Peyer's patch (tissue), 4 donors: ENCODE measurements around the gene C12orf76. TPM values are rescaled to one million over a fixed set of nuclear protein-coding genes. Genes with fewer than 3 reads are reported as not detected.
"Not testable (repeated sequence)": the region's sequence is repeated elsewhere in the genome, so short reads cannot be mapped to it uniquely, and the experiment has no call there.

ENCODE experiments used
- DNase-seq, 3 donors: peaks; one replicate each; pipeline ENCODE4 v3.0.0-alpha.2; 2017 to 2019
- H3K27ac ChIP-seq, 4 donors: fragments of 200-600 bp; sonication (generic); one replicate each; pipeline ENCODE4 v1.5.1; 2016 to 2019
- H3K27me3 ChIP-seq, 2 donors: fragments of 200-600 bp; sonication (generic); one replicate each; pipeline ENCODE4 v1.5.1; 2019
- H3K36me3 ChIP-seq, 3 donors: fragments of 200-600 bp; sonication (generic); one replicate each; pipeline ENCODE4 v1.5.1; 2016 to 2019
- H3K4me1 ChIP-seq, 4 donors: fragments of 200-600 bp; sonication (generic); one replicate each; pipeline ENCODE4 v1.5.1; 2016 to 2019
- H3K4me3 ChIP-seq, 4 donors: fragments of 200-600 bp; sonication (generic); 1 replicate in 3 of 4; 2 replicates in 1 of 4; pipeline ENCODE4 v1.5.1; 2016 to 2019; ENCODE audit warnings: mild to moderate bottlenecking in 1 of 4
- H3K9me3 ChIP-seq, 4 donors: fragments of 200-600 bp; sonication (generic); one replicate each; pipeline ENCODE4 v1.5.1; 2016 to 2019; ENCODE audit warnings: mild to moderate bottlenecking in 1 of 4
- POLR2A ChIP-seq, 2 donors: fragments of 450-650 bp; IDR thresholded peaks; one replicate each; pipeline ENCODE4 v1.5.1; 2017; ENCODE audit warnings: antibody characterized with exemption in 2 of 2, mild to moderate bottlenecking in 2 of 2, moderate library complexity in 2 of 2
- total RNA-seq, 4 donors: library from RNA; depleted of rRNA; stranded (reverse); fragments of >200 nt; gene quantifications; one replicate each; pipeline ENCODE4 v1.1.0, GENCODE V29; 2016
- TF ChIP-seq, protein P1 (sequence below), 6 experiments: fragments of 450-650 bp in 4 of 6; fragments of 200-600 bp in 2 of 6; sonication (generic) in 1 of 6; IDR thresholded peaks; one replicate each; pipeline ENCODE4 v1.5.1; 2017 to 2019; ENCODE audit warnings: antibody characterized with exemption in 6 of 6, mild to moderate bottlenecking in 3 of 6, moderate library complexity in 1 of 6

Gene C12orf76, protein sequence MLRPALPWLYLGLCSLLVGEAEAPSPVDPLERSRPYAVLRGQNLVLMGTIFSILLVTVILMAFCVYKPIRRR
- 10 to 100 TPM; 14.9 to 23.1 (median 17.5) TPM for total RNA-seq

DNA sequence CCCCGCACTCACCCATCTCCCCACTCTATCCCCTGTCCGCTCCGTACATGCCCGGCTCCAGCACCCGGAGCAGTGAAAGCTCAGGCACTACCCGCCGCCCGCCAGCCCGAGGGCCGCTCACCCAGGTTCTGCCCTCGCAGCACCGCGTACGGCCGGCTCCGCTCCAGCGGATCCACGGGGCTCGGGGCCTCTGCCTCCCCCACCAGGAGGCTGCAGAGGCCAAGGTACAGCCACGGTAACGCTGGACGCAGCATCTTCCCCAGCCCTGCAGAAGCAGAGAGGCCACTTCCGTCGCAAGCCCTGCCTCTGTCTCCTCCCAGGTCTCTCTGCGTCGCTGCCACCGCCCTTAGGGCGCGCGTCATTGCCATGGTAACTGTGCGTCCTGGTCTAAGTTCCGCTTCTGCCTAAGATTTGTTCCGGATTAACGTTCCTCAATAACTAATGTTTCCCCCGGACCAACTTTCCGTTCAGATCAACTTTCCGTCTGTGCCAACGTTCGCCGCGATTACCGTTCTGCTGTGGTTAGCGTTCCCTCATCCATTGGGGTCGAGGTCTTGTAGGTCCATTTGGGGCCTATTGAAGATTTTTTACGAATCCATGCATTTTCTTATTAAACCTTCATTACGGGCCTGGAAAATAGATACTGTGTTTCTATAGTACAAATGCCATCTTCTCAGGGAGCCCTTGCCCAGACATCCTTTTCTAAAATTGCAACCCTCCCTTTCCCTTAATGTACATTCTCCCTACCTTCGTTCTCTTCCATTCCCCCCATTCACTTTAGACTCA, at the start of gene C12orf76:
Gene C12orf76 (minus strand): TSS at position 281 of the 786 bp plus-strand sequence. CDS start 27 bp downstream, at position 254.
- peaks cover 0 to 15% (median 2%) of the 10 kb centered on the region in 4 donors for H3K4me1 ChIP-seq
- peak within 1 kb of the TSS; percentile 72 to 83 (median 78) for H3K4me3 ChIP-seq
- no peaks in the 10 kb centered on the region for H3K9me3 ChIP-seq
- H3K36me3 ChIP-seq = no peaks in the 10 kb centered on the region
- H3K27ac ChIP-seq = peak within 1 kb of the TSS; percentile 57 to 80 (median 74)
- H3K27me3 ChIP-seq = no peaks in the 10 kb centered on the region
- peak; percentile 93 to 98 (median 94) for DNase-seq
- peak; percentile 39 to 65 for TF ChIP-seq POLR2A (IDR thresholded peaks at IDR 0.05)
- TF ChIP-seq, protein P1, sequence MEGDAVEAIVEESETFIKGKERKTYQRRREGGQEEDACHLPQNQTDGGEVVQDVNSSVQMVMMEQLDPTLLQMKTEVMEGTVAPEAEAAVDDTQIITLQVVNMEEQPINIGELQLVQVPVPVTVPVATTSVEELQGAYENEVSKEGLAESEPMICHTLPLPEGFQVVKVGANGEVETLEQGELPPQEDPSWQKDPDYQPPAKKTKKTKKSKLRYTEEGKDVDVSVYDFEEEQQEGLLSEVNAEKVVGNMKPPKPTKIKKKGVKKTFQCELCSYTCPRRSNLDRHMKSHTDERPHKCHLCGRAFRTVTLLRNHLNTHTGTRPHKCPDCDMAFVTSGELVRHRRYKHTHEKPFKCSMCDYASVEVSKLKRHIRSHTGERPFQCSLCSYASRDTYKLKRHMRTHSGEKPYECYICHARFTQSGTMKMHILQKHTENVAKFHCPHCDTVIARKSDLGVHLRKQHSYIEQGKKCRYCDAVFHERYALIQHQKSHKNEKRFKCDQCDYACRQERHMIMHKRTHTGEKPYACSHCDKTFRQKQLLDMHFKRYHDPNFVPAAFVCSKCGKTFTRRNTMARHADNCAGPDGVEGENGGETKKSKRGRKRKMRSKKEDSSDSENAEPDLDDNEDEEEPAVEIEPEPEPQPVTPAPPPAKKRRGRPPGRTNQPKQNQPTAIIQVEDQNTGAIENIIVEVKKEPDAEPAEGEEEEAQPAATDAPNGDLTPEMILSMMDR (IDR thresholded peaks at IDR 0.05) = peak in 2 of 6 experiments; percentile 7 to 29

DNA sequence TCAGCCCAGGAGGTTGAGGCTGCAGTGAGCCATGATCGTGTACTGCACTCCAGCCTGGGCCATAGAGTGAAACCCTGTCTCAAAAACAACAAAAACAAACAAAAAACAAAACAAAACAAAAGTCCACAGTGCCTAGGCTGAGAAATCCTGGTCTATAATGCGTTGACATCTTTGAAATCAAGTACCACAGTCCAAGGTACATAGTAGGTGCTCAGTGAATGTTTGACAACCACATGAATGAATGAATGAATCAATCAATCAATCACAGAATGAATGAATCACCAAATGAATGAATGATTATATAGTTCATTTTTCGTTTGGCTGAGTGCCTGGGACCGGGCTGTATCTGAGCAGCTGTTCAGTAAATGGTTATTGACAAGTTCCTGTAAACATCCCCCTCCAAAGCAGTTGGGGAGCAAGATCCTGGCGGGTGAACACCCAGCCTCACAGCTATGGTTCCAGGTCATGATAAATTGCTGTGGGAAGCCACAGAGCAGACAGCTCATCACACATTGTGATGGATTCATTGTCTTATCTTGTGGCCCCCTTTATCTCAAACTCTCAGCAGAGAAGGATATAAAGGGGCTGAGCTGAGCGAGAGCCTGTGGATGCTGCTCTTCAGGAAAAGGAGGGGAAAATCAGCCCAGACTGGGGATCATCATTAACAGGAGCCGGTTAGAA, 45.4 kb upstream of the C12orf76 start:
- no peak for TF ChIP-seq POLR2A (IDR thresholded peaks at IDR 0.05)
- TF ChIP-seq, protein P1 (IDR thresholded peaks at IDR 0.05) = no peak
- H3K27ac ChIP-seq = no peak overlapping the region

DNA sequence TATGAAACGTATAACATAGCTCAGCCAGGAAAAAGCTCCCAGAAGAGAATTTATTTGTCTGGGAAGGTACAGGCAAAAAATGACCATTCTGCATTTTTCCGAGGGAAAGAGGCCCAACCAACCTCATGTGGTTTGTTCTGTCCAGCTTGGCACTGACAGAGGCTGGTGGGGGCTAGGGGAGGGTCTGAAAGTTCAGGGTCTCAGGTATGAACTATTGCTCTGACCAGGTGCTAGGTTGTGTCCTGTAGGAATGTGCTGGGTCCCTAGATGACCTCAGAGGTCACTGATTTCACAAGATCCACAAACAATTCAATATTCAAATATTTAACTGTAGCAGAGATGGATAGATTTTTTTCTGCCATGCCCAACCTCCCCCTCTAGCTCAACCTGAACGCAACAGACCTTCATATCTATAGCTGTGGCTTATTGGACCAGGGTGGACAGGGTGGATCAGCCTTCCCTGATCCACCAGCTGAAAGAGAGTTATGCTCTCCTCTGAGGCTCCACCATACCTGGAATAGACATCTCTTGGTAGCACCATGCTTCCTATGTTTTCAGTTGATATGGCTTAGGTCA, 42.9 kb upstream of the C12orf76 start:
- TF ChIP-seq, protein P1 (IDR thresholded peaks at IDR 0.05) = no peak
- no peak for TF ChIP-seq POLR2A (IDR thresholded peaks at IDR 0.05)
- no peak overlapping the region for H3K4me3 ChIP-seq

More for the DNA sequence above, 45.4 kb upstream of the C12orf76 start:
- no peaks in the 10 kb centered on the region for H3K9me3 ChIP-seq
- no peak for DNase-seq
- H3K4me3 ChIP-seq = no peak overlapping the region
- no peaks in the 10 kb centered on the region for H3K4me1 ChIP-seq
- no peaks in the 10 kb centered on the region for H3K27me3 ChIP-seq
- H3K36me3 ChIP-seq = no peaks in the 10 kb centered on the region

DNA sequence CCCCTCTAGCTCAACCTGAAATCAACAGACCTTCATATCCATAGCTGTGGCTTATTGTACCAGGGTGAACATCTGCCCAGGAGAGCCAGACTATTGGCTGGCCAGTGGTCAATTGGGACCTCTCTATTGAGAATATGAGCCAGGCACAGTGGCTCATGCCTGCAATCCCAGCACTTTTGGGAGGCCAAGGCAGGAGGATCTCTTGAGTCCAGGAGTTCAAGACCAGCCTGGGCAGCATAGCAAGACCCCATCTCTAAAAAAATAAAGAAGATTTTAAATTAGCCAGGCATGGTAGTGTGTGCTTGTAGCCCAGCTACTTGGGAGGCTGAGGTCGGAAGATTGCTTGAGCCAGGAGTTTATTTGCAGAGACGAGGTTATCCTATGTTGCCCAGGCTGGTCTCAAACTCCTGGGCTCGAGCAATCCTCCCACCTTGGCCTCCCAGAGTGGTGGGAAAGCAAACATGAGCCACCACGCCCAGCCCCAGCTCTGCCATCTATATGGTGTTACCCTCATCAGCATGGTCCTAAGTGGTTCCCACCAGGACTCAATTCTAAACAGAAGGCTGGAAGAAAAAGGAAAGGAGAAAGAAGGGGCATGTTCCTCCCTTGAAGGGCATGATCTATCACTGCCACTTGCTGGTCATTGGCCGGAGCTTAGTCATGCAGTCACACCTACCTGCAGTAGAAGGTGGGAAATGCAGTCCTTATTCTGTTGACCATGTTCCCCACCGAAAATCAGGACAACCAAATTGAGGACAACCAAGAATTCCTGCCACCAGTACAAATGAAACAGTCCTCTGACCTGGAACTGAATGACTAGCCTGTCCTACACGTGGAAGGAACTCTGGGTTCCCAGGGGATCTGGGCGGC, 42.2 kb upstream of the C12orf76 start:
- TF ChIP-seq, protein P1 (IDR thresholded peaks at IDR 0.05) = no peak
- TF ChIP-seq POLR2A (IDR thresholded peaks at IDR 0.05) = no peak
- no peak for DNase-seq
- Histone ChIP-seq H3K9me3 (no peaks in the 10 kb centered on the region), H3K27ac (no peak overlapping the region), H3K36me3 (no peaks in the 10 kb centered on the region), H3K4me3 (no peak overlapping the region), H3K4me1 (no peaks in the 10 kb centered on the region), H3K27me3 (no peaks in the 10 kb centered on the region)

More for the DNA sequence above, 42.9 kb upstream of the C12orf76 start:
- Histone ChIP-seq H3K4me1 (no peaks in the 10 kb centered on the region), H3K9me3 (no peaks in the 10 kb centered on the region), H3K27me3 (no peaks in the 10 kb centered on the region), H3K36me3 (no peaks in the 10 kb centered on the region), H3K27ac (no peak overlapping the region)
- no peak for DNase-seq

DNA sequence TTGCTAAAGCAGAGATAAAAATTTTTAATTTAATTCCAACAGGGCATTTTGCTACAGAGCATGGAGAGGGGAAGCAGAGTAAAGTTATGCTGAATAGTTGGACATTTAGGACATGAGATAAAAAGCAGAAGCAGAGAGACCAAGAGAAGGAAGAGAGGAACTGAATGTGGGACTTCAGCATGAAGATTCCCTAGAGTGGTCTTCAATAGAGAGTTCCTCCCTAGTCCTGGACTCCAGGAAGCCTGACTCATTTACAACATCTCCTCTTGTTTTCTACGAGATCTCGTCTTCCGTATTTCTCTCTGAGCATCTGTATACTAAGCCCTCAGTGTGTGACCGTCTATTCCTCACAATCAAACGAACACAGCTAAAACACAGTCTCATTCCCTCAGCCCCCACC, 40.6 kb upstream of the C12orf76 start:
- Histone ChIP-seq H3K4me3 (no peak overlapping the region), H3K27ac (no peak overlapping the region), H3K27me3 (no peaks in the 10 kb centered on the region), H3K4me1 (no peaks in the 10 kb centered on the region), H3K9me3 (no peaks in the 10 kb centered on the region), H3K36me3 (no peaks in the 10 kb centered on the region)
- no peak for TF ChIP-seq POLR2A (IDR thresholded peaks at IDR 0.05)
- TF ChIP-seq, protein P1 (IDR thresholded peaks at IDR 0.05) = no peak
- DNase-seq = no peak

DNA sequence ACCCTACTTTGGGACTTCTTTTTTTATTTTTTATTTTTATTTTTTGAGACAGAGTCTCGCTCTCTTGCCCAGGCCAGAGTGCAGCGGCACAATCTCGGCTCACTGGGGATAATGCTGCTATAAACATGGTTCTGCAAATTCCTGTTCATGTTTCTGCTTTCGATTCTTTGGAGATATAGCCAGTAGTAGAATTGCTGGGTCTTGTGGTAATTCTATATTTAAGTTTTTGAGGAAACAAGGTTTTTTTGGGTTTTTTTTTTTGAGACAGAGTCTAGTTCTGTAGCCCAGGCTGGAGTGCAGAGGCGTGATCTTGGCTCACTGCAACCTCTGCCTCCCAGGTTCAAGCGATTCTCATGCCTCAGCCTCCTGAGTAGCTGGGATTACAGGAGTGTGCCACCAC, 39.9 kb upstream of the C12orf76 start:
- H3K4me3 ChIP-seq, H3K36me3 ChIP-seq, H3K4me1 ChIP-seq, H3K27me3 ChIP-seq, H3K27ac ChIP-seq, DNase-seq, H3K9me3 ChIP-seq: not testable (repeated sequence)
